GM06990 (cell line): ENCODE data around the gene CDKL4.

Experiments used
- DNase-seq: peaks from one replicate; pipeline ENCODE4 v3.0.0-alpha.2; 2011; ENCODE audit not compliant: insufficient read length; ENCODE audit errors: extremely low read depth
- H3K27me3 ChIP-seq: replicated peaks from 2 replicates; pipeline ENCODE4 v1.6.0; 2011; ENCODE audit warnings: low read length; ENCODE audit not compliant: control insufficient read depth, insufficient read depth
- H3K36me3 ChIP-seq: 2 replicates; pipeline ENCODE4 v1.5.1; 2011; ENCODE audit warnings: low read length; ENCODE audit not compliant: control insufficient read depth, insufficient read depth
- H3K4me3 ChIP-seq: replicated peaks from 2 replicates; pipeline ENCODE4 v1.5.1; 2011; ENCODE audit warnings: low read depth, mild to moderate bottlenecking, control low read depth, low read length
- TF ChIP-seq, protein P1 (sequence below): IDR thresholded peaks from 2 replicates; pipeline ENCODE4 v1.5.1; 2011; ENCODE audit warnings: low read length, control low read depth, mild to moderate bottlenecking, inconsistent platforms; ENCODE audit not compliant: insufficient read depth, poor library complexity, severe bottlenecking

Gene CDKL4

DNA sequence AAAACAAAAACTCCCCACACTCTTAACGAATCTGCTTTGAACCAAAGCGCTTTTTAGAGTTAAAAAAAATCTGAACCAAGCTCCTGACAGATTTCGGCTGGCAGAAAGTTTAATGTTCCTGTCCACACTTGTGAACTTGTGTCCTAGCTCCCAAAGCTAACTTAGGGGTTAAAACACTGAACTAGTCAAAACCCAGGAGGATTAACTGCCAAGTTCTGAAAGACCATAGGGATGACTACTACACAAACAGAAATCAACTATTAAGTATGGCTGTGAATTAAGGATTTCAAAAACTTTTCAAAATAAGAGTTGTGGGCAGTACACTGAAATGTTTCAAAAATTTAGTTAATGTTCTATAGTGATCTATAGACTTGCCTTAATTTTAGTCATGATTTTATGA lies 26.2 kb upstream of the CDKL4 start:
- H3K27me3 ChIP-seq, result no peaks in the 10 kb centered on the region
- DNase-seq, result no peak
- no peaks in the 10 kb centered on the region; the same call in 1 of the 2 replicates for H3K36me3 ChIP-seq
- TF ChIP-seq, protein P1, sequence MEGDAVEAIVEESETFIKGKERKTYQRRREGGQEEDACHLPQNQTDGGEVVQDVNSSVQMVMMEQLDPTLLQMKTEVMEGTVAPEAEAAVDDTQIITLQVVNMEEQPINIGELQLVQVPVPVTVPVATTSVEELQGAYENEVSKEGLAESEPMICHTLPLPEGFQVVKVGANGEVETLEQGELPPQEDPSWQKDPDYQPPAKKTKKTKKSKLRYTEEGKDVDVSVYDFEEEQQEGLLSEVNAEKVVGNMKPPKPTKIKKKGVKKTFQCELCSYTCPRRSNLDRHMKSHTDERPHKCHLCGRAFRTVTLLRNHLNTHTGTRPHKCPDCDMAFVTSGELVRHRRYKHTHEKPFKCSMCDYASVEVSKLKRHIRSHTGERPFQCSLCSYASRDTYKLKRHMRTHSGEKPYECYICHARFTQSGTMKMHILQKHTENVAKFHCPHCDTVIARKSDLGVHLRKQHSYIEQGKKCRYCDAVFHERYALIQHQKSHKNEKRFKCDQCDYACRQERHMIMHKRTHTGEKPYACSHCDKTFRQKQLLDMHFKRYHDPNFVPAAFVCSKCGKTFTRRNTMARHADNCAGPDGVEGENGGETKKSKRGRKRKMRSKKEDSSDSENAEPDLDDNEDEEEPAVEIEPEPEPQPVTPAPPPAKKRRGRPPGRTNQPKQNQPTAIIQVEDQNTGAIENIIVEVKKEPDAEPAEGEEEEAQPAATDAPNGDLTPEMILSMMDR, result no peak
- no peak overlapping the region for H3K4me3 ChIP-seq

DNA sequence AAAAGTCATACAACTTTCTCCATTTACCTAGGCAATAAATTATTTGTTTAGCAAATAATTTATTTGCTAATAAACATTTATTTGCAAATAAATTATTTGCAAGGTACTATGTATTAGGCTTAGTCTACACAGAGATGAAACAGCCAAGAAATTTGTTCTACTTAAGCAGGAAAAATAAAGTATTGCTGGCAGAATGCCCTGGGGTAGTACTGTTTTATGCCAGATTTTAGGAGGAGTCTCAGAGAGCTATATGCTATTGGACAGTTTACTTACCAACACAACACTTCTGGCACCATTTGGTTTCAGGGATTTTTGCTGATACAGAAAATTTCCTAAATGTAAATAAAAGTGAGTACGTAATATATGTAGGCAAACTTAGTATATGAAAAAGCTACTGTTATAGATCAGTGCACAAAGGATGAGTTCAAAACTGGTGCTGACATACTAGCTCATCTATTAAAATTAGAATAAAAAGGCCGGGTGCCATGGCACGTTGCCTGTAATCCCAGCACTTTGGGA lies 23.2 kb upstream of the CDKL4 start:
- no peaks in the 10 kb centered on the region; the same call in 1 of the 2 replicates for H3K36me3 ChIP-seq

GRCh38 chr2:39266139-39266805 lies 22.5 kb upstream of the CDKL4 start:
- TF ChIP-seq, protein P1, result no peak
- DNase-seq, result peak; percentile 48
- H3K36me3 ChIP-seq, result no peaks in the 10 kb centered on the region
- no peaks in the 10 kb centered on the region for H3K27me3 ChIP-seq
- no peak overlapping the region for H3K4me3 ChIP-seq

More for the DNA sequence above, 23.2 kb upstream of the CDKL4 start:
- TF ChIP-seq, protein P1, result no peak
- Histone ChIP-seq H3K4me3 (no peak overlapping the region), H3K27me3 (no peaks in the 10 kb centered on the region)
- DNase-seq, result no peak

DNA sequence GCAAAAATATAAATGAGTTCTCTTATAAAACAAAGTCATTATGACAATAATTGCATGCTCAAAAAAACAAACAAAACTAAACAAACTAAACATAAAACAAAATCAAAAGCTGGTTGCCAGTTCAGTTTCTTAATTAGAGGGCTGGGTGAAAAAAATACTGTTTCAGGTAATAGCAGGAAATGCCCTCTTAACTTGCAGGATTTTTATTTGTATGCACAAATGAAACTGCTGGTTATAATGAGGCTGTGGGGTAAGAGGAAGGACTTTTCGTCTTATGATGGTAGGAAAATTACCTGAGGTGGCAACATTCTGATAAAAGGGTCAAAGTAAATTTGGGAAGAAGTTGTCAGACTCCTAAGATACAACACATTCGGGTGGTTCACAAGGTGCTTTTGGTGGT lies 21.5 kb upstream of the CDKL4 start:
- DNase-seq, result peak; percentile 25
- H3K36me3 ChIP-seq, result no peaks in the 10 kb centered on the region
- H3K4me3 ChIP-seq, result no peak overlapping the region
- TF ChIP-seq, protein P1, result no peak
- no peaks in the 10 kb centered on the region for H3K27me3 ChIP-seq

GRCh38 chr2:39264733-39265132 lies 21.0 kb upstream of the CDKL4 start:
- no peak for DNase-seq
- no peak overlapping the region for H3K4me3 ChIP-seq

More at GRCh38 chr2:39264733-39265132, 21.0 kb upstream of the CDKL4 start:
- Histone ChIP-seq H3K27me3 (no peaks in the 10 kb centered on the region), H3K36me3 (0 out of 2 replicates have a peak, but pooled peaks cover 2% of the 10 kb centered on the region)
- TF ChIP-seq, protein P1, result no peak
